ENCODE data around the gene ISL1.

- TF ChIP-seq POLR2A (IDR thresholded peaks at IDR 0.05) (no peak), CTCF (IDR thresholded peaks at IDR 0.05) (no peak)
Observed at GRCh38 chr5:51378448-51379330, 4.6 kb upstream of the ISL1 start.
